VCaP (cell line): ENCODE measurements around the gene CDC42EP1.
A peak's percentile ranks its signal among the peaks of the same experiment; 100 is the strongest.
"Not testable (repeated sequence)": the region's sequence is repeated elsewhere in the genome, so short reads cannot be mapped to it uniquely, and the experiment has no call there.

Experiments
- H3K27ac ChIP-seq: fragments of 450-650 bp; 2 replicates; pipeline ENCODE4 v1.5.1; 2017
- TF ChIP-seq, protein P1 (sequence below): fragments of 450-650 bp; conservative IDR thresholded peaks from 2 replicates; pipeline ENCODE4 v1.5.1; 2017; ENCODE audit warnings: mild to moderate bottlenecking, moderate library complexity

The CDC42EP1 gene

DNA sequence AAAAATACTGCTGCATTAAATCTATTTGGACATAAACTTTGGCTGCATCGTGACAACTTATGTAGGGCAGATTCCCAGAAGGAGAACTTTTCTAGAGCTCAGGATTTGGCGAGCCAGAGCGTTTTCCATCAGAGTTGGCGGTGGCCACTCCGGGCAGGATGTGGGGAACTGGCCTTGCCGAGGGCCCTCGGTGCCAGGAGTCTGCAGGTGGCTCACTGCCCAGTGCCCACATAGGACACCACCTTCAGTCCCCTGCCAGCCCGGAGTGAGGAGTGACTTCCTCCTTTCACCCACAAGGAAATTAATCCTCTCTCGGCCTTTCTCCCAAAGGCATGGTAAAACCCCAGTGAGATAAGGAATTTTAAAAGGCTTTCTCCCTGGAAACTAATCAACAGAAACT, 21.2 kb downstream of the CDC42EP1 start:
- TF ChIP-seq, protein P1, sequence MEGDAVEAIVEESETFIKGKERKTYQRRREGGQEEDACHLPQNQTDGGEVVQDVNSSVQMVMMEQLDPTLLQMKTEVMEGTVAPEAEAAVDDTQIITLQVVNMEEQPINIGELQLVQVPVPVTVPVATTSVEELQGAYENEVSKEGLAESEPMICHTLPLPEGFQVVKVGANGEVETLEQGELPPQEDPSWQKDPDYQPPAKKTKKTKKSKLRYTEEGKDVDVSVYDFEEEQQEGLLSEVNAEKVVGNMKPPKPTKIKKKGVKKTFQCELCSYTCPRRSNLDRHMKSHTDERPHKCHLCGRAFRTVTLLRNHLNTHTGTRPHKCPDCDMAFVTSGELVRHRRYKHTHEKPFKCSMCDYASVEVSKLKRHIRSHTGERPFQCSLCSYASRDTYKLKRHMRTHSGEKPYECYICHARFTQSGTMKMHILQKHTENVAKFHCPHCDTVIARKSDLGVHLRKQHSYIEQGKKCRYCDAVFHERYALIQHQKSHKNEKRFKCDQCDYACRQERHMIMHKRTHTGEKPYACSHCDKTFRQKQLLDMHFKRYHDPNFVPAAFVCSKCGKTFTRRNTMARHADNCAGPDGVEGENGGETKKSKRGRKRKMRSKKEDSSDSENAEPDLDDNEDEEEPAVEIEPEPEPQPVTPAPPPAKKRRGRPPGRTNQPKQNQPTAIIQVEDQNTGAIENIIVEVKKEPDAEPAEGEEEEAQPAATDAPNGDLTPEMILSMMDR = no peak

DNA sequence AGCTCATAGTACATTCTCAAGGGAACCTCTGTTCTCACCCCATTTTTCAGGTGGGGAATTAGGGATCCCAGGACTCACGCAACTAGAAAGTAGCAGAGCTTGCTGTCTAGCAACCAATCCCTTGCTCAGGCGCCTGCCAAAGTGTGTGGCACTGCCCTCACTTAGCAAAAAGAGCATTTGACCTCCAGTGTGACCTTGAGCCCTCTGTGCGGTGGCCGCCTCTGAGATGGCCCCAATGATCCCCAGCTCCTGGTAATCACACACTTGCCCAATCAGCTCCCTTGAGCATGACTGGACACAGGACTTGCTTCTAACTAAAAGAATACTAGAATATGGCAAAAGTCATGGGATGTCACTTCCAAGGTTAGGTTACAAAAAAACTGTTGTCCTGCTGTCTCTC, 22.2 kb downstream of the CDC42EP1 start:
- peak overlapping the region; percentile 43; the same call in 1 of the 2 replicates for H3K27ac ChIP-seq
- TF ChIP-seq, protein P1 = no peak

More for the DNA sequence above, 21.2 kb downstream of the CDC42EP1 start:
- peak overlapping the region; percentile 43 for H3K27ac ChIP-seq

DNA sequence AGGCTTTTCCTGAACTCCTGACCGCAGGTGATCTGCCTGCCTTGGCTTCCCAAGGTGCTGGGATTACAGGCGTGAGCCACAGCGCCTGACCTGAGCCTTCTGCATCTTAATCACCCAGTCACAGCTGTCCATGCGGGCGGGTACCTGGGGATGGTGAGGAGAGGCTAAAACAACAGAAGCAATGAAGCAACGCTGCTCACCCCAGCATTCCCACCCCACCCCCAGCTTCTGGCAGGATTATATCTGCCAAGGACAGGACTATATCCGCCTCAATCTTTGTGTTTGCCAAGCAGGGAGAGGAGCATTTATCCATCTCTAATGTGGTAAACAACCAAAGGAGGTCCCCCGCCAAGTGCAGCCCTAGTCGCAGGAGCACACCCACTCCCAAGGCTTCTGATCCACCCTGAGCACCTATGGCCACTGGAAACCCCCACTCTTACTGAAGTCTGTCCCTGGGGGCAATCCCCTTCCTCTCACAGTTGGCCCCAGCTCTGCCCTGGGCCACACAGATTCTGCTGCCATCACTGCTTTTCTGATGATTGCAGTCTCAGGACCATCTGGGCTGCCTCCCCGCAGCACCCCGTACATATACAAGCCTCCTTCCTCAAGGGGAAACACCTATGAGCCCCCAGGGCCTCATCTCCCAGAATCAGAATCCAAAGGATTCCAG, 28.4 kb downstream of the CDC42EP1 start:
- no peak overlapping the region for H3K27ac ChIP-seq
- TF ChIP-seq, protein P1 = no peak

DNA sequence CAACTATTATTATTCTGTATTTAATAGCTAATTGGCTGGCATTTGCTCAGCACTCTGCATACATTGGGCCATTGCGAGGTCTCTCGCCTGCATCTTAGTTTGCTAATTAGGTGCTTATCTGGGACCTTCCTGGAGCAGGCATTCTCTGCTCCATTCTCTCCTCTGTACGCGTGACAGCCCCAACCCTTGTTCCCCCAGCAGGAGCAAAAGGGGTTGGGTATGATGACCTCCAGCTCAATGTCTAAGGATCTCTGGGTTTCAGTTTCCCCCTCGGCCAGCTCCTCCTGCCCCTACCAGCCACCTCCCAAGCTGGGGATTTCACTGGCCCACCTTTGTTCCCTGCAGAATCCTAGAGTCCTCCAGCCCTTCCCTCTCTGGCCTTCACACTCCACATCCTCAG, 29.4 kb downstream of the CDC42EP1 start:
- TF ChIP-seq, protein P1 = no peak
- no peak overlapping the region for H3K27ac ChIP-seq

DNA sequence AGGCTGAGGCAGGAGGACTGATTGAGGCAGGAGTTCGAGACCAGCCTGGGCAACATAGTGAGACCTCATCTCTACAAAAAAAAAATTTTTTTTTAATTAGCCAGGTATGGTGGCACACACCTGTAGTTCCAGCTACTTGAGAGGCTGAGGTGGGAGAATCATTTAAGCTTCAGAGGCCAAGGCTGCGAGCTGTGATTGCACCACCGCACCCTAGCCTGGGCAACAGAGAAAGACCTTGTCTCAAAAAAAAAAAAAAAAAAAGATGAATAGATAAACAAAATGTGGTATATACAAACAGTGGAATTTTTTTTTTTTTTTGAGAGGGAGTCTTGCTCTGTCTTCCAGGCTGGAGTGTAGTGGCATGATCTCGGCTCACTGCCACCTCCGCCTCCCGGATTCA, 30.8 kb downstream of the CDC42EP1 start:
- not testable (repeated sequence) for H3K27ac ChIP-seq

DNA sequence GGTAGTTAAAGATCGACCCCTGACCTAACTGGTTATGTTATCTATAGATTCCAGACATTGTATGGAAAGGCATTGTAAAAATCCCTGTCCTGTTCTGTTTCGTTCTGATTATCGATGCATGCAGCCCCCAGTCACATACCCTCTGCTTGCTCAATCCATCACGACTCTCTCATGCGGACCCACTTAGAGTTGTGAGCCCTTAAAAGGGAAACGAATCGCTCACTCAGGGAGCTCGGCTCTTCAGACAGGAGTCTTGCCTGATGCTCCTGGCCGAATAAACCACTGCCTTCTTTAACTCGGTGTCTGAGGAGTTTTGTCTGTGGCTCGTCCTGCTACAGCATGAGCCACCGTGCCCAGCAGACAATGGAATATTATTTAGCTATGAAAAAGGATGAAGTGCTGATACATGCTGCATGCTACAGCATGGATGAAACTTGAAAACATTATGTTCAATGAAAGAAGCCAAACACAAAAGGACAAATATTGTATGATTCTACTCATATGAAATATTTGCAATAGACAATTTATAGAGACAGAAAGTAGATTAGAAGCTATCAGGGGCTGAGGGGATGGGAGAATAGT, 31.6 kb downstream of the CDC42EP1 start:
- H3K27ac ChIP-seq = peak overlapping the region; percentile 39
- TF ChIP-seq, protein P1 = no peak

DNA sequence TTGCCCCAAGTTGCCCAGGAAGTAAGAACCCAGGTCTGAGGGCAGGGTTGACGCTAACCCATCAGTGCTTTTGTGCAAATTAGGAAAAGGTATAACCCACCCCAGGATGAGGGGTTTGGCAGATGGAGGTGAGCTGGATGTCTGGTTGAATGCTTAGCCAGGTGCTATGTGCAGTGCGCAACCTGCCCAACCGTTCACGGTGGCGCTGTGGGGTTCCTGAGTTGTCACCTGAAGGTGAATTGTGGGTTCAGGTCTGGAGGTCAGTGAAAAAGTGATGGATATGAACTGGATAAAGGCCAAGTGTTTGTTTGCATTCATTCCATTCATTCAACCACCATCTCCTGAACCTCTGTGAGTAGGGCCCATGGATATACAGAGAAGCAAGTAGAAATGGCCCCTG, 34.0 kb downstream of the CDC42EP1 start:
- TF ChIP-seq, protein P1 = no peak

DNA sequence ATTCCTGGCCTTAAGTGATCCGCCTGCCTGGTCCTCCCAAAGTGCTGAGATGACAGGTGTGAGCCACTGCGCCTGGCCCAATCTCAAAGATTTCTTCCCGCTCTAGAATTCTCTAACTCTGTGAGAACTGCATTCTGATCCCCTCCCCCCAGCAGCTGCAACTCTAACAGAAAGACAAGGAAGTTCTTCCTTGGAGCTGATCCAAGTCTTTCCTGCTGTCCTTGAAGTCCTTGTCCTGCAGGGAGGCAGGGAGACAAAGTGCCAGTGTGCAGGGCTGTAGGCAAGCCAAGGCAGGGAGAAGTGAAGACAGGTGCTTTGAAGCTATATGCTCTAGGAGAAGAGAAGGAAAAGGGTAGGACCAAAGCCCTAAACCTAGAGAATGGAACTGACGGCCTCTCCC, 38.9 kb downstream of the CDC42EP1 start:
- H3K27ac ChIP-seq = peak overlapping the region; percentile 76
- TF ChIP-seq, protein P1 = no peak

More for the DNA sequence above, 34.0 kb downstream of the CDC42EP1 start:
- H3K27ac ChIP-seq = no peak overlapping the region
